Progenitor cell of endocrine pancreas (in vitro differentiated cells): Measurements from ENCODE around the gene HOXC11. TPM values are rescaled to one million over a fixed set of nuclear protein-coding genes. Genes with fewer than 3 reads are reported as not detected.

Experiments
- DNase-seq: peaks from one replicate; pipeline ENCODE4 v3.0.0; 2021; ENCODE audit warnings: low spot score; ENCODE audit not compliant: unreplicated experiment
- H3K27ac Mint-ChIP-seq: 2 replicates; pipeline ENCODE4 v1.8.0; 2021; ENCODE audit warnings: mild to moderate bottlenecking, moderate library complexity, mixed read lengths
- H3K27me3 Mint-ChIP-seq: 2 replicates; pipeline ENCODE4 v1.8.0; 2021; ENCODE audit warnings: mixed read lengths
- H3K36me3 Mint-ChIP-seq: 2 replicates; pipeline ENCODE4 v1.8.0; 2022; ENCODE audit warnings: mixed read lengths; ENCODE audit not compliant: insufficient read depth
- H3K4me1 Mint-ChIP-seq: 2 replicates; pipeline ENCODE4 v1.8.0; 2021; ENCODE audit warnings: low read depth, mixed read lengths
- H3K4me3 Mint-ChIP-seq: 2 replicates; pipeline ENCODE4 v1.8.0; 2021; ENCODE audit warnings: low read depth, mild to moderate bottlenecking, moderate library complexity, mixed read lengths
- H3K9me3 Mint-ChIP-seq: 2 replicates; pipeline ENCODE4 v1.8.0; 2021; ENCODE audit warnings: low read depth, mixed read lengths
- CTCF ChIP-seq: fragments of 200-600 bp; sonication (generic); IDR thresholded peaks from one replicate; pipeline ENCODE4 v1.5.0; 2021; ENCODE audit warnings: antibody characterized with exemption, mild to moderate bottlenecking; ENCODE audit not compliant: unreplicated experiment
- total RNA-seq: library from RNA; stranded (reverse); gene quantifications from 2 replicates; pipeline ENCODE4 v1.2.1, GENCODE V29; 2021

Gene HOXC11
- total RNA-seq, 1 donor from 2014 or later: not detected

- DNase-seq: no peak
- Mint-ChIP-seq H3K9me3 (no peaks in the 10 kb centered on the region), H3K4me1 (no peaks in the 10 kb centered on the region), H3K27ac (no peak overlapping the region), H3K27me3 (peaks cover 97% of the 10 kb centered on the region), H3K36me3 (no peaks in the 10 kb centered on the region), H3K4me3 (no peak overlapping the region)
- TF ChIP-seq CTCF: no peak
Observed at GRCh38 chr12:53950437-53950773, 22.5 kb upstream of the HOXC11 start.

GRCh38 chr12:53950789-53951576, 21.9 kb upstream of the HOXC11 start:
- H3K4me3 Mint-ChIP-seq: no peak overlapping the region
- H3K4me1 Mint-ChIP-seq: no peaks in the 10 kb centered on the region
- H3K9me3 Mint-ChIP-seq: no peaks in the 10 kb centered on the region
- no peak overlapping the region for H3K27ac Mint-ChIP-seq
- peaks cover 97% of the 10 kb centered on the region for H3K27me3 Mint-ChIP-seq
- H3K36me3 Mint-ChIP-seq: no peaks in the 10 kb centered on the region
- no peak for TF ChIP-seq CTCF
- no peak for DNase-seq

GRCh38 chr12:53951577-53952334, 21.2 kb upstream of the HOXC11 start:
- peaks cover 97% of the 10 kb centered on the region for H3K27me3 Mint-ChIP-seq
- no peaks in the 10 kb centered on the region for H3K4me1 Mint-ChIP-seq

GRCh38 chr12:53952335-53952694, 20.6 kb upstream of the HOXC11 start:
- no peaks in the 10 kb centered on the region for H3K9me3 Mint-ChIP-seq
- H3K36me3 Mint-ChIP-seq: no peaks in the 10 kb centered on the region
- H3K4me3 Mint-ChIP-seq: no peak overlapping the region
- H3K27me3 Mint-ChIP-seq: peaks cover 97% of the 10 kb centered on the region
- H3K27ac Mint-ChIP-seq: no peak overlapping the region
- no peak for DNase-seq
- TF ChIP-seq CTCF: peak; percentile 22
- H3K4me1 Mint-ChIP-seq: no peaks in the 10 kb centered on the region

More at GRCh38 chr12:53951577-53952334, 21.2 kb upstream of the HOXC11 start:
- no peak for TF ChIP-seq CTCF
- no peak for DNase-seq
- no peaks in the 10 kb centered on the region for H3K9me3 Mint-ChIP-seq
- H3K36me3 Mint-ChIP-seq: no peaks in the 10 kb centered on the region
- no peak overlapping the region for H3K27ac Mint-ChIP-seq
- no peak overlapping the region for H3K4me3 Mint-ChIP-seq

GRCh38 chr12:53952871-53953734, 19.8 kb upstream of the HOXC11 start:
- Mint-ChIP-seq H3K9me3 (no peaks in the 10 kb centered on the region), H3K4me3 (no peak overlapping the region), H3K27me3 (peaks cover 97% of the 10 kb centered on the region), H3K36me3 (no peaks in the 10 kb centered on the region), H3K4me1 (no peaks in the 10 kb centered on the region), H3K27ac (no peak overlapping the region)
- no peak for TF ChIP-seq CTCF
- DNase-seq: no peak
